PC-9 (cell line): Measurements from ENCODE around the gene ASXL1. TPM values are rescaled to one million over a fixed set of nuclear protein-coding genes. Genes with fewer than 3 reads are reported as not detected.

Experiments used
- BruUV-seq: library from RNA; stranded (reverse); fragments of 400-500 nt; replicated peaks from 2 replicates; lab custom pipeline; 2021; lab: Mats Ljungman, UMichigan
- CTCF ChIA-PET: fragments of 300-600 bp; sonication (Branson Sonifier 250); formaldehyde crosslinking; loops from one replicate; lab custom pipeline; 2022; ENCODE audit warnings: antibody characterized with exemption; lab: Charles Lee
- POLR2A ChIA-PET: fragments of 300-600 bp; sonication (Branson Sonifier 250); formaldehyde crosslinking; loops from one replicate; lab custom pipeline; 2022; ENCODE audit warnings: antibody characterized with exemption; ENCODE audit not compliant: unreplicated experiment; lab: Charles Lee
- DNase-seq, 2 experiments: peaks; one replicate each; pipeline versions ENCODE4 v3.0.0 to v3.0.0-alpha.2; 2015 to 2022; ENCODE audit warnings: mixed read lengths in 1 of 2
- H2AFZ ChIP-seq: fragments of 200-600 bp; sonication (generic); 2 replicates; pipeline ENCODE4 v1.8.1; 2017; ENCODE audit warnings: antibody characterized with exemption
- H3F3A ChIP-seq: fragments of 200-600 bp; sonication (generic); 2 replicates; pipeline ENCODE4 v1.8.1; 2017; ENCODE audit warnings: antibody characterized with exemption, mild to moderate bottlenecking, low read depth; ENCODE audit not compliant: insufficient read depth
- H3K27ac ChIP-seq: fragments of 200-600 bp; sonication (generic); 2 replicates; pipeline ENCODE4 v1.6.1; 2016; ENCODE audit warnings: mixed run types
- H3K27me3 ChIP-seq: fragments of 200-600 bp; sonication (generic); 2 replicates; pipeline ENCODE4 v1.6.1; 2016; ENCODE audit warnings: low read depth, mixed run types; ENCODE audit not compliant: insufficient read depth
- H3K36me3 ChIP-seq: fragments of 200-600 bp; sonication (generic); 2 replicates; pipeline ENCODE4 v1.6.1; 2016; ENCODE audit warnings: low read depth, mixed run types
- H3K4me1 ChIP-seq: fragments of 200-600 bp; sonication (generic); replicated peaks from 2 replicates; pipeline ENCODE4 v1.6.1; 2016; ENCODE audit warnings: mixed run types; ENCODE audit not compliant: insufficient read depth
- H3K4me2 ChIP-seq: fragments of 200-600 bp; sonication (generic); 2 replicates; pipeline ENCODE4 v1.6.1; 2017; ENCODE audit warnings: mixed run types
- H3K4me3 ChIP-seq: fragments of 200-600 bp; sonication (generic); 2 replicates; pipeline ENCODE4 v1.6.1; 2016; ENCODE audit warnings: mixed run types
- H3K79me2 ChIP-seq: fragments of 200-600 bp; sonication (generic); 2 replicates; pipeline ENCODE4 v1.6.1; 2017; ENCODE audit warnings: low read depth, mixed run types
- H3K9me2 ChIP-seq: fragments of 200-600 bp; sonication (generic); 2 replicates; pipeline ENCODE4 v1.8.1; 2017; ENCODE audit warnings: mild to moderate bottlenecking; ENCODE audit not compliant: insufficient read depth
- H3K9me3 ChIP-seq: fragments of 200-600 bp; sonication (generic); 2 replicates; pipeline ENCODE4 v1.8.1; 2016; ENCODE audit warnings: low read depth; ENCODE audit not compliant: insufficient read depth
- H4K20me1 ChIP-seq: fragments of 200-600 bp; sonication (generic); 2 replicates; pipeline ENCODE4 v1.8.1; 2017; ENCODE audit not compliant: insufficient read depth
- EZH2 ChIP-seq: fragments of 200-600 bp; sonication (generic); IDR thresholded peaks from 2 replicates; pipeline ENCODE4 v1.8.0; 2017; ENCODE audit warnings: antibody characterized with exemption, low read depth
- intact Hi-C: fragments of 100-400 bp; cut with micrococcal nuclease; formaldehyde crosslinking; loops from one replicate; pipeline ENCODE4 v1.10.0; 2022; ENCODE audit not compliant: unreplicated experiment
- total RNA-seq: library from RNA; stranded (reverse); gene quantifications from 2 replicates; pipeline ENCODE4 v1.2.3, GENCODE V29; 2021
- TF ChIP-seq, protein P1 (sequence below): fragments of 200-600 bp; sonication (generic); conservative IDR thresholded peaks from 2 replicates; pipeline ENCODE4 v1.6.1; 2017; ENCODE audit warnings: mixed run types, antibody characterized with exemption, mild to moderate bottlenecking, moderate library complexity

The ASXL1 gene
- total RNA-seq, 1 experiment from 2014 or later: 123 TPM

DNA sequence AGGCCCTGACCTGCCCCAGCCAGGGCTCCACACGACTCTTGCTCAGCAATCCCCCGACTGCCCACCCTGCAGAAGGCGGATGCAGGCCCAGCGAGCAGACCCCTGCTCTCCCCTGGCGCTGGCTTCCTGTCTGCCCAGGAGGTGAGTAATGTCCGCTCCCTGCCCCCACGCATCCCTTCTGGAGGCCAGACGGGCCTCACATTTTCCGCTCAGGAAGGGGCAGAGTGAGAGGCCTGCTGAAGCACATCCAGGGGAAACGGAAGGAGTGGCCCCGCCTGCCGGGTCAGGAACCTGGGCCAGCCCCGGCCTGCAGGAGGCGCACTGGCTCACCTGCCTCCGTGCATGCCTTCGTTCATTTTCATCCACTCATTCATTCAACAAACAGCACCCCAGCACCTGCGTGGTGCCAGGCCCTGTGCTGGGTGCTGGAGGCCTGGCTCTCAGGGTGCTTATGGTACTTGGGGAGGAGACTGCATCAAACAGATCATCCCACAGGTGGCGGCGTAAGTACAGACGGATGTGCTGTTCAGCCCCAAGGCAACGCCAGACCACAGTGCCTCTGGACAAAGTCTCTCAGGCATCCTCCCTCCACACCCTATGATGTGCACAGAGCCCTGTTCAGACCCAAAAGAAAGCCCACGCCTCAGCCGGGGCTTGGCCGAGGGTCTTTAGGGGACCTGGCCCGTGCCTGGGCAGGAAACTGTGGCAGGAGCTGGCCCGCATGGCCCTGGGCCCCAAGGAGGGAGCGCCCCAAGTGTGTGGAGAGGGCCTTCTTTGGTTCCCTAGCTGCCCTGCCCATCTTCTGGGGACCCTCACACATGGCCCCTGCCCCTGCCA, 112.1 kb downstream of the ASXL1 start:
- BruUV-seq: no TSS peak
- H3K36me3 ChIP-seq: no peaks in the 10 kb centered on the region
- ChIA-PET CTCF (no interaction called here), POLR2A (no interaction called here)
- peaks cover 21% of the 10 kb centered on the region for H3K4me1 ChIP-seq
- H3K4me3 ChIP-seq: no peak overlapping the region
- no peak overlapping the region for H2AFZ ChIP-seq
- TF ChIP-seq, protein P1, sequence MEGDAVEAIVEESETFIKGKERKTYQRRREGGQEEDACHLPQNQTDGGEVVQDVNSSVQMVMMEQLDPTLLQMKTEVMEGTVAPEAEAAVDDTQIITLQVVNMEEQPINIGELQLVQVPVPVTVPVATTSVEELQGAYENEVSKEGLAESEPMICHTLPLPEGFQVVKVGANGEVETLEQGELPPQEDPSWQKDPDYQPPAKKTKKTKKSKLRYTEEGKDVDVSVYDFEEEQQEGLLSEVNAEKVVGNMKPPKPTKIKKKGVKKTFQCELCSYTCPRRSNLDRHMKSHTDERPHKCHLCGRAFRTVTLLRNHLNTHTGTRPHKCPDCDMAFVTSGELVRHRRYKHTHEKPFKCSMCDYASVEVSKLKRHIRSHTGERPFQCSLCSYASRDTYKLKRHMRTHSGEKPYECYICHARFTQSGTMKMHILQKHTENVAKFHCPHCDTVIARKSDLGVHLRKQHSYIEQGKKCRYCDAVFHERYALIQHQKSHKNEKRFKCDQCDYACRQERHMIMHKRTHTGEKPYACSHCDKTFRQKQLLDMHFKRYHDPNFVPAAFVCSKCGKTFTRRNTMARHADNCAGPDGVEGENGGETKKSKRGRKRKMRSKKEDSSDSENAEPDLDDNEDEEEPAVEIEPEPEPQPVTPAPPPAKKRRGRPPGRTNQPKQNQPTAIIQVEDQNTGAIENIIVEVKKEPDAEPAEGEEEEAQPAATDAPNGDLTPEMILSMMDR: peak; percentile 38; the same call in 1 of the 2 replicates
- no peak for TF ChIP-seq EZH2
- no peak overlapping the region for H3K27ac ChIP-seq
- no peaks in the 10 kb centered on the region for H3K9me3 ChIP-seq
- H4K20me1 ChIP-seq: 0 out of 2 replicates have a peak, but pooled peaks cover 7% of the 10 kb centered on the region
- no peak overlapping the region for H3K4me2 ChIP-seq
- H3K79me2 ChIP-seq: peaks cover 21% of the 10 kb centered on the region
- H3K27me3 ChIP-seq: no peaks in the 10 kb centered on the region
- intact Hi-C loops: no loop called here
- H3F3A ChIP-seq: peaks cover 17% of the 10 kb centered on the region; the same call in 1 of the 2 replicates
- DNase-seq: no peak
- H3K9me2 ChIP-seq: no peaks in the 10 kb centered on the region

DNA sequence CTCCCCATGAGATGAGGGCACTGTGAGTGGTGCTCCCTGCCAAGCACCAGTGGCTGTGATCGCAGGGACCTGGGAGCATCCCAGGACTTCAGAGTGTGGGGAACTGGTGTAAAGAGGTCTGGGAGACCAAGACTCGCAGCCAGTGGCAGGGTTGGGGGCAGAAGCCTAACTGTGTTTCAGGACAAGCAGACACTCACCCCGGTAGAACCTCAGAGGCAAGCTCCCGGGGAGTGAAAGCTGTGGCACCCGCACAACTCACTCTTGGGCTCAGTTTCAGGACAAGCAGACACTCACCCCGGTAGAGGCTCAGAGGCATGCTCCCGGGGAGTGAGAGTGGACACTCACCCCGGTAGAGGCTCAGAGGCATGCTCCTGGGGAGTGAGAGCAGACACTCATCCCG, 112.8 kb downstream of the ASXL1 start:
- Histone ChIP-seq H3K4me2 (no peak overlapping the region), H3F3A (peaks cover 16% of the 10 kb centered on the region; the same call in 1 of the 2 replicates), H3K9me2 (no peaks in the 10 kb centered on the region), H2AFZ (no peak overlapping the region), H3K4me3 (no peak overlapping the region), H3K4me1 (peaks cover 23% of the 10 kb centered on the region), H3K27me3 (no peaks in the 10 kb centered on the region), H4K20me1 (0 out of 2 replicates have a peak, but pooled peaks cover 7% of the 10 kb centered on the region), H3K9me3 (no peaks in the 10 kb centered on the region), H3K27ac (no peak overlapping the region), H3K79me2 (peaks cover 20% of the 10 kb centered on the region), H3K36me3 (no peaks in the 10 kb centered on the region)
- DNase-seq: no peak
- POLR2A ChIA-PET: no interaction called here
- no peak for TF ChIP-seq EZH2
- TF ChIP-seq, protein P1: no peak
- BruUV-seq: no TSS peak
- CTCF ChIA-PET: no interaction called here
- intact Hi-C loops: no loop called here

DNA sequence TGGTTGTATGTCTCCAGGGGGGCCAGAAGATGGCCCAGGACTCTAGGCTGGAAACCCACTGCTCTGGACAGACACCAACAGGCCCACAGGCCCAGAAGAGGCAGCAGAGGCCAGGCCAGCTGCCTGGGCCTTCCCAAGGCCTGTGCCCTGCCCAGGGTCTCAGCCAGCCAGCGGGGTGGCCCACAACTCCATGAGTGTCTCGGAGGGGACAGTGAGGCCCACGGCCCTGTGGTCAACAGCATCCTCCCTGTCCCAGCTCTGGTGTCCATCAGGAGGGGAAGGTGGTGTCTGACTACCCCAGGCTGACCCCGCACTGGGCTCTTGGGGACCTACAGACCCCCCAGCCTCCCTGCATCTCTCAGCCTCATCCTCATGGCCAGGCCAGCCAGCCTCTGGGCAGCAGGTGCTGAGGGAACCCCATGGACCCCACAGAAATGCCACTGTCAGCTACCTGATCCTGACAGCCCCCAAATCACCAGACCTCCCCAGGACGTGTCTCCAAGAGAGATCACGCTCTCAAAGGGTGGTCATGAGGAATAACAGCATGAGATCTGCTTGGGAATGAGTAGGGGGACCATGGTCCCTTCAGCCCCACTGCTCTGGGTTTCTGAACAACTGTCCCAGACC, 114.6 kb downstream of the ASXL1 start:
- intact Hi-C loops: no loop called here
- POLR2A ChIA-PET: no interaction called here
- H3K36me3 ChIP-seq: no peaks in the 10 kb centered on the region
- no TSS peak for BruUV-seq
- no peak for DNase-seq
- H3K79me2 ChIP-seq: peaks cover 30% of the 10 kb centered on the region
- peaks cover 21% of the 10 kb centered on the region; the same call in 1 of the 2 replicates for H3F3A ChIP-seq
- 0 out of 2 replicates have a peak, but pooled peaks cover 11% of the 10 kb centered on the region for H4K20me1 ChIP-seq
- H2AFZ ChIP-seq: no peak overlapping the region
- H3K4me1 ChIP-seq: peaks cover 34% of the 10 kb centered on the region
- TF ChIP-seq, protein P1: no peak
- TF ChIP-seq EZH2: no peak
- no peak overlapping the region for H3K27ac ChIP-seq
- no peak overlapping the region for H3K4me2 ChIP-seq
- H3K9me2 ChIP-seq: no peaks in the 10 kb centered on the region
- CTCF ChIA-PET: no interaction called here
- H3K4me3 ChIP-seq: no peak overlapping the region
- H3K9me3 ChIP-seq: no peaks in the 10 kb centered on the region
- H3K27me3 ChIP-seq: no peaks in the 10 kb centered on the region
